ENCODE measurements around the gene TATDN2.

TATDN2 gene

GRCh38 chr3:10285272-10286132 is 37.2 kb downstream of the TATDN2 start:
- no peak for DNase-seq (ENCODE audit: low read depth)
- H3K4me3 ChIP-seq (ENCODE audit: low read depth, low read length), result no peak overlapping the region
- no peak for TF ChIP-seq CTCF (IDR thresholded peaks at IDR 0.05; ENCODE audit: insufficient read depth, low read depth, low read length, missing control alignments)

- no peak for DNase-seq (ENCODE audit: low read depth)
- no peak for TF ChIP-seq CTCF (IDR thresholded peaks at IDR 0.05; ENCODE audit: insufficient read depth, low read depth, low read length, missing control alignments)
- H3K4me3 ChIP-seq (ENCODE audit: low read depth, low read length), result no peak overlapping the region
Observed at GRCh38 chr3:10286133-10286524, 37.9 kb downstream of the TATDN2 start.

- peak; percentile 79 for DNase-seq (ENCODE audit: low read depth)
- H3K4me3 ChIP-seq (ENCODE audit: low read depth, low read length), result no peak overlapping the region
- TF ChIP-seq CTCF (IDR thresholded peaks at IDR 0.05; ENCODE audit: insufficient read depth, low read depth, low read length, missing control alignments), result peak; percentile 52
Observed at GRCh38 chr3:10286596-10287295, 38.5 kb downstream of the TATDN2 start.

- no peak overlapping the region for H3K4me3 ChIP-seq (ENCODE audit: low read depth, low read length)
- TF ChIP-seq CTCF (IDR thresholded peaks at IDR 0.05; ENCODE audit: insufficient read depth, low read depth, low read length, missing control alignments), result no peak
- DNase-seq (ENCODE audit: low read depth), result no peak
Observed at GRCh38 chr3:10287936-10288574, 39.8 kb downstream of the TATDN2 start.

- DNase-seq (ENCODE audit: low read depth), result no peak
- H3K4me3 ChIP-seq (ENCODE audit: low read depth, low read length), result no peak overlapping the region
- TF ChIP-seq CTCF (IDR thresholded peaks at IDR 0.05; ENCODE audit: insufficient read depth, low read depth, low read length, missing control alignments), result no peak
Observed at GRCh38 chr3:10288575-10288960, 40.3 kb downstream of the TATDN2 start.

GRCh38 chr3:10289077-10289476 is 40.8 kb downstream of the TATDN2 start:
- DNase-seq (ENCODE audit: low read depth), result no peak
- TF ChIP-seq CTCF (IDR thresholded peaks at IDR 0.05; ENCODE audit: insufficient read depth, low read depth, low read length, missing control alignments), result no peak

More at GRCh38 chr3:10289077-10289476, 40.8 kb downstream of the TATDN2 start:
- H3K4me3 ChIP-seq (ENCODE audit: low read depth, low read length), result no peak overlapping the region
